Measurements from ENCODE around the gene RNF25.

The RNF25 gene

GRCh38 chr2:218710334-218710686 is 38.5 kb upstream of the RNF25 start:
- Histone ChIP-seq H3K4me3 (ENCODE audit: low read depth, low read length) (no peak overlapping the region), H3K9me3 (ENCODE audit: control insufficient read depth, insufficient read depth, low read depth, low read length) (no peaks in the 10 kb centered on the region), H3K27ac (ENCODE audit: extremely low read depth, low read depth, low read length) (no peak overlapping the region), H3K36me3 (ENCODE audit: control insufficient read depth in 2 of 2, insufficient read depth in 1 of 2, low read length in 2 of 2) (peaks cover 0 to 10% of the 10 kb centered on the region in 2 experiments; a peak in 2 of 3 replicates), H3K4me1 (ENCODE audit: control insufficient read depth, insufficient read depth, low read length) (peaks cover 3% of the 10 kb centered on the region)
- TF ChIP-seq ZNF658 (tag by site-specific recombination; IDR thresholded peaks at IDR 0.05): no peak
- TF ChIP-seq ZNF670 (tag by site-specific recombination; IDR thresholded peaks at IDR 0.05; ENCODE audit: low read depth): no peak
- no peak for TF ChIP-seq ZNF518A (tag by site-specific recombination; conservative IDR thresholded peaks at IDR 0.05; ENCODE audit: low read depth)
- no peak for TF ChIP-seq ZNF37A (tag by site-specific recombination; IDR thresholded peaks at IDR 0.05)
- no peak for TF ChIP-seq ZNF596 (tag by site-specific recombination; IDR thresholded peaks at IDR 0.05)
- no peak for TF ChIP-seq HOXA7 (CRISPR knock-in tag; IDR thresholded peaks at IDR 0.05; ENCODE audit: borderline replicate concordance)
- TF ChIP-seq ZNF211 (tag by site-specific recombination; IDR thresholded peaks at IDR 0.05; ENCODE audit: low read depth): no peak
- TF ChIP-seq ZNF223 (tag by site-specific recombination; IDR thresholded peaks at IDR 0.05): no peak
- no peak for TF ChIP-seq PBX3 (CRISPR knock-in tag; IDR thresholded peaks at IDR 0.05)
- no peak for TF ChIP-seq ZBTB26 (tag by site-specific recombination; optimal IDR thresholded peaks at IDR 0.05)
- no peak for TF ChIP-seq ZNF114 (tag by site-specific recombination; IDR thresholded peaks at IDR 0.05)
- no peak for TF ChIP-seq ZNF621 (tag by site-specific recombination; IDR thresholded peaks at IDR 0.05)
- ChIA-PET CTCF (interaction anchor here (0.6 to 2.8 kb wide), 21 partner anchors 8 to 270 kb away, joined by 3 to 41 read pairs (median 4); partner anchors contain the start of gene CYP27A1), POLR2A (interaction anchor here (0.5 to 1.8 kb wide), 6 partner anchors 13 to 440 kb away, joined by 3 to 12 read pairs (median 6); partner anchors contain the start of genes AAMP, BCS1L, PNKD and RNF25)

- Histone ChIP-seq H3K27ac (ENCODE audit: extremely low read depth, low read depth, low read length) (no peak overlapping the region), H3K4me1 (ENCODE audit: control insufficient read depth, insufficient read depth, low read length) (peaks cover 3% of the 10 kb centered on the region), H3K4me3 (ENCODE audit: low read depth, low read length) (no peak overlapping the region), H3K9me3 (ENCODE audit: control insufficient read depth, insufficient read depth, low read depth, low read length) (no peaks in the 10 kb centered on the region), H3K36me3 (ENCODE audit: control insufficient read depth in 2 of 2, insufficient read depth in 1 of 2, low read length in 2 of 2) (peaks cover 0 to 8% of the 10 kb centered on the region in 2 experiments; a peak in 2 of 3 replicates)
- POLR2A ChIA-PET: interaction anchor here (0.5 to 1.8 kb wide), 7 partner anchors 13 to 440 kb away, joined by 3 to 12 read pairs (median 5); partner anchors contain the start of genes AAMP, BCS1L, PNKD and RNF25
- CTCF ChIA-PET: interaction anchor here (0.6 to 2.8 kb wide), 17 partner anchors 8 to 270 kb away, joined by 3 to 41 read pairs (median 4); no protein-coding TSS in a partner anchor
- TF ChIP-seq ZBTB10 (tag by site-specific recombination; IDR thresholded peaks at IDR 0.05): no peak
- TF ChIP-seq ZFHX2 (tag by site-specific recombination; conservative IDR thresholded peaks at IDR 0.05): no peak
- TF ChIP-seq KLF1 (tag by site-specific recombination; IDR thresholded peaks at IDR 0.05): no peak
- TF ChIP-seq KLF17 (tag by site-specific recombination; IDR thresholded peaks at IDR 0.05): no peak
- no peak for TF ChIP-seq AEBP2 (tag by site-specific recombination; IDR thresholded peaks at IDR 0.05; ENCODE audit: borderline replicate concordance)
- TF ChIP-seq ZNF830 (tag by site-specific recombination; IDR thresholded peaks at IDR 0.05; ENCODE audit: low read depth): no peak
- no peak for TF ChIP-seq ZNF664 (tag by site-specific recombination; IDR thresholded peaks at IDR 0.05)
Observed at GRCh38 chr2:218709908-218710307, 38.1 kb upstream of the RNF25 start.
